Stimulated activated CD4-positive, alpha-beta T cell treated with anti-CD3 and anti-CD28 coated beads, TNF-alpha, amount 100 ng/mL, for 24 hours (primary cell): ENCODE measurements around the gene GAB2.

ENCODE experiments used
- DNase-seq, 3 experiments: peaks; one replicate each; pipeline ENCODE4 v3.0.0-alpha.2; 2020; ENCODE audit warnings: low read depth in 3 of 3

The GAB2 gene

DNA sequence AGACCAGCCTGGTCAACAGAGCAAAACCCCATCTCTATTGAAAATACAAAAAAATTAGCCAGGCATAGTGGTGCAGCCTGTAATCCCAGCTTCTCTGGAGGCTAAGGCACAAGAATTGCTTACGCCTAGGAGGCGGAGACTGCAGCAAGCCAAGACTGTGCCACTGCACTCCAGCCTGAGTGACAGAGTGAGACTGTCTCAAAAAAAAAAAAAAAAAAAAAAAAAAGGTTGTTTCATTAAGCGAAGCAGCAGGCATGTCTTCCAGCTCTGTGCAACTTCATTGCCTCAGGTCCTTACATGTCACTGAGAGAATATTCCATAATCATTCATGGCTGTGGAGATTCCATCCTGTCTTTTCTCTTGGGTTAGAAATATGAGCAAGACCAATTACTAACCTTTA is 16.9 kb downstream of the GAB2 start:
- no peak for DNase-seq

DNA sequence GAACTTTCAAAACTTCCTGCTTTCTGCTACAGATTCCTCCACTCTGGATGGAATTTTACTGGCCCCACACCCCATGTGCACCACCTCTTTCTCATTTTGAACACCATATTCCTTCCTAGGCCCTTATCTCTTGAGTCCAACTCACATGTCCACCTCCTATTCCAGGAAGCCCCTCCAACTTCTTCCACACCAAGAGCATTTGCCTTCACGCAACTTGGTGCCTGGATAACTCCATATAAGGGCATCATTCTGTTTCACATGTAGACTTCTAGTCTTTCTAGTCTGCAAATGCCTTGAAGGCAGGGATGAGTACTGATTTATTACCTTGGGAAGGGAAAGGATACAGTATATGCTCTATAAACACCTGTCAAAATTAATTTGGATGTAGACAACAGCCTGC is 17.5 kb downstream of the GAB2 start:
- DNase-seq: no peak

DNA sequence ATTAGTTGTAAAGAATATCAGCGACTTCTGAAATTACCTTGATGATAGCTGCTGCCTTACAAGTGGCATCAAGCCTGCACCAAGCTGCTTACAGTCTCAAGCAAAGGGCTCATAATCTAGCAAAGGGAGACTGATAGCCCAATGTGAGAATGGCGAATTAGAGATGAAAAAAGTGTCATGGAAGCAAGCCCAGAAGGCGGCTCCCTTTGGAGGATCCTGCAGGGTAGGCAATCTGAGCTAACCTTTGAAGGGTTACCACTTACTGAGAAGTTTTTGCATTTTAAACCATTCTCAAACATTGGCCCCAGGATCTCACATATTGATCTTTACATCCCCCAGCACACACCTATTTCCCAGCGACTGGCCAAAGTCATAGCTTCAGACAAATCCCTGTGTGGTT is 18.5 kb downstream of the GAB2 start:
- DNase-seq: no peak

DNA sequence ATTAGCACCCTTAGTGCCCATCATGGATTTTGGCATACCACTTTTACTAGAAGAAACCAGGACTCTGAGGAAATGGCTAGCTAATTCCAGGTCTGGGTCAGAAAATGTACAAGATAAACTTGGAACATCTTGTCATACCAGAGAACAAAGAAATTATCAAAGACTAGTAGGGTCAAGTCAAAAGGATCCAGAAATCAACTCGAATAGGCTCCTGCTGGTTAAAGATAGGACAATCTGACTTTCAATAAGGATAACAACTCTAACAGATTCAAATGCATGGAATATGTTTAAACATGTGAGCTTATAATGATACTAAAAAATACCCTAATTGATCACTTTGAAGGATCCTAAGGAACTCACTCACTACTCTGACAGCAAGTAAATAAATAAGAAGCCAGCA is 18.9 kb downstream of the GAB2 start:
- DNase-seq: no peak

DNA sequence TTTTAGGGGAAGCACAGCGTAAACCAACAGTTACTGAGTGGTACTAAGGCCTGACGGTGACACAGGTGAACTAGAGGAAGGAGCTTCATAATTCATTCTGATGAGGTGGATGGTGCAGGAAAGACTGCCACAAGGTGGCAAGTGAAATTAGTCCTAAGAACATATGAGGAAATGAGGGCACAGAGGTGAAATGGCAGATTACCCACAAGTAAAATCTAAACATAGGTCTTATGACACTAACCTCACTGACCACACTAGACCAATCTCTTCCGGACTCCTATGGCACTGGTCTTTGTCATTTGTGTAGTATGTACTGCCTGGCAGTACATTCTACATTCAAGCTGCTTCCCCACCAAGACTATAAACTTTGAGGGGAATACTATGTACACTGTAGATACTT is 20.2 kb downstream of the GAB2 start:
- DNase-seq: no peak

DNA sequence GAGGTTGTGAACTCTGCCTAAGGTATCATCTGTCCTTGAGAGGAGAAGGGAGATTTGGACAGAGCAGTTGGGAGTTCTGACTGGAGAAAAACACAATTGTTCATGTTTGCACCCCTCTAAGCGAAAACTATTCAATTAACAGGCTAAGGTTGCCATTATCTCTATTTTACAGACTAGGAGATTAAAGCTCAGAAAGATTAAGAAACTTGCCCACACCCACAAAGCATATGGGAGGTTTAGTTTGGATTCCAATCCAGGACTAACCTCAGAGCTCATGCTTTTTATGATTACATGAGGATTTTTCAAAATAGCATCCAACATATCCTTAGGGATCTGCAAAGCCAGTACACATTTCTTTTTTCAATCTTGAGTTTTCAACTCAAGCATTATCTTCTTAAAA is 22.0 kb downstream of the GAB2 start:
- DNase-seq: no peak

DNA sequence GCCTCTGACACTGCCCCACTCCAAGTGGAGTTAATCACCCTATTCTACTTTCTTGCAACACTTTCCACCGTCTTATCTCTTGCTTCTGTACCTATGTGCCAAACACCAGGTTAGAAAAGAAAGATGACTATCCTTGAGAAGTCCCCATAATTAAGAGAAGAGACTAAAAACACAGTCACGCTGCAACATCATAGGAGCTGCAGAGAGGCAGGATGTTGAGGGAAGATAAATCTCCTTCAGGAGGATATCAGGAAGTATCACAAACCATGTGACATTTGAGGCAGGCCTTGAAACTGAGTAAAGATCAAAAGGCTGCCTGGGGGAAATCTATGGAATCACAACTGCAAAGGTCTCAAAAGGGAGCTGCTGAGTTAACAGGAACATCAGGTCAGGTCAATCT is 24.8 kb downstream of the GAB2 start:
- no peak for DNase-seq

DNA sequence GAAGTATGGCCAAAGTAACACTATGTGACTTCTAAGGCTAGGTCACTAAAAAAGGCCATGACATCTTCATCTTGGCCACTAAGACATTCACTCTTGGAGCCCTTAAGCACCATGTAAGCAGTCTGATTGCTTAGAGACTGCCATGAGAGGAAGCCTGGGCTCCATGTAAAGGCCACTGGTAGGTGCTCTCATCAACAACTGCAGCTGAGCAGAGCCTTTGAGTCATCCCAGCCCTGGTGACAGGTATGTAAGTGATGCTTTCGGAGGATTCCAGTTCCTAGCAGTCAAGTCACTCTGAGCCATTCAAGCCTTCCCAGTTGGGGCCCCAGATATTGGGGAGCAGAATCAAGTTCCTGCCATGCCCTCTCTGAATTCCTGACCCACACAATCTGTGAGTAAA is 26.2 kb downstream of the GAB2 start:
- no peak for DNase-seq

DNA sequence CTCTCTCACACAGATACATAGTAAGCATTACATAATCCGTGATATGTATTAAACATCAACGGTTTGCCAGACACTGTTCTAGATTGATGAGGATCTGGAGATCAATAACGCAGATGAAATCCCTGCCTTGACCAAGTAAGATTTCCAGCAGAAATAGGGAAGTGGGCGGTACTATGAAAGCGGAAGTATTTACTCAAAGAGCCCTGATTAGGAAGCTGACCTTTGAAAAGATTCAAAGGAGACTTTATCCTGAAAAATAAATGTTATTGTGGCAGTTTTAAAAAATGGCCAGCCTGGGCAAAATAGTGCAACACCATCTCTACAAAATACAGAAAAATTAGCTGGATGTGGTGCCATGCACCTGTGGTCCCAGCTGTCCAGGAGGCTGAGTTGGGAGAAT is 26.8 kb downstream of the GAB2 start:
- DNase-seq: no peak

DNA sequence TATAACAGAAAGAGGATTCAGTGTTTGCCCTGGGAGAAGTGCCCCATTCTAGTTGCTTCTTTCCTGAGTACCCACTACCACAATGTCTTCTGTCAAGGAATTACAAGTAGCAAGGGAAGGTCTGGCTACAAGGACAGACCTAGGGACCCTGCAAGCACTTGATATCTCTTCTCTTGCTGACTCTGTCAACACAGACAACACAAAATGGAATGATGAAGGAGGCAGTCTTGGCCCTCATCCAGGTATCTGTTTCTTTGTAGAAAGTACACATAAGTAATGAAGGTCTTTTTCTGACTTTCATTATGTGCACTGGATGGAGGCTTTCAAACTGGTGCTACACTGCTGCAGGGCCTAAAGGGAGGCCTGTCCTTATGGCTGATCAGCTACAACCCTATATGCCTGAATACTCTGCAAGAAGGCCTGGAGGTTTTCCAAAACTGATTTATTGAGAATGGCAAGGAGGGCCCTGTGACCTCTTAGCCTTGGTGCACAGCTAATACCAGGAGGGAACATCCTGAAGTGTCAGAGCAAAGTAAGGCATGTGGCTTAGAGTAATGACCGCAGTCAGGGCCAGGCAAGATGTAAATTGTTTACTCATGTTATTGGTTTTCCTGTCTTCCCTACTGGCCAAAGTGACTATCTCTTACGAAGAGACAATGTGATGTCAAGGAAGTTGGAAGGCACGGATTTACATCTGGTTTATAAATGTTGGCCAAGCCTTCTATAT is 31.2 kb downstream of the GAB2 start:
- DNase-seq: no peak

DNA sequence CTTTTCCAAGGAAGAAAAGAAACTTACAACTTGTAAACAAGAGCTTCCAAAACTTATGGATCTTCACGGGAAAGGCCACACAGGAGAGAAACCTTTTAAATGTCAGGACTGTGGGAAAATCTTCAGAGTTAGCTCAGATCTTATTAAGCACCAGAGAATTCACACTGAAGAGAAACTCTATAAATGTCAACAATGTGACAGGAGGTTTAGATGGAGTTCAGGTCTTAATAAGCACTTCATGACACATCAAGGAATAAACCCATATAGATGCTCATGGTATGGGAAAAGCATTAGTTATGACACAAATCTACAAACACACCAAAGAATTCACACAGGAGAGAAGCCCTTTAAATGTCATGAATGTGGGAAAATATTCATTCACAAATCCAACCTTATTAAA is 32.4 kb downstream of the GAB2 start:
- DNase-seq: no peak

DNA sequence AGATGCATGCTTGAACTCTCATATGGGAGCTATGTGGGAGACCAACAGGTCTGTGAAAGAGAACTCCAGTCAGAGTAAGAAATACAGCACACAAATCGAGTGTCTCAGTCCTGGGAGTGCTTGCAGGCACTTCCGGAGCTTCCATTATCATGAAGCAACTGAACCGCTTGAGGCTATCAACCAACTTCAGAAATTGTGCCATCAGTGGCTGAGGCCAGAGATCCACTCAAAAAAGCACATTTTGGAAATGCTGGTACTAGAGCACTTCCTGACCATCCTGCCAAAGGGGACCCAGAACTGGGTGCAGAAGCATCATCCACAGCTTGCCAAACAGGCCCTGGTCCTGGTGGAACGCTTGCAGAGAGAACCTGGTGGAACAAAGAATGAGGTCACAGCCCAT is 33.4 kb downstream of the GAB2 start:
- no peak for DNase-seq

DNA sequence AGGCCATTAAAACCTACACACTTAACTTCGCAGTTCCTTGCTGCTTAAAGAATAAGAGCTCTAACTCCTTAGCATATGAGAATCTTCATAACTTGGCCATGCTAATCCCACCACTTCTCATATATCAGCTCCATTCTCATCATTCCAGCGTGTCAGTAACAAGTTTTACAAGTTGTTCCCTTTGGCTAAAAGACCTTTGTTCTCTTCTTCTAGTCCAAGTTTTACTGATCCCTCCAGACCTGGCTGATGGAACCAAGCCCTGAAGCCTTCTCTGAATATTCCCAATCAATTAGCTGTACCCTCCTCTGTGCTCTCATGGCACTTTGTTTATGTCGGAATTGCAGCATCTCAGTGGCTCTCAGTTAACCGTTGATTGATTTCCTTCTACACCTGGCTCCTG is 35.8 kb downstream of the GAB2 start:
- DNase-seq: no peak

DNA sequence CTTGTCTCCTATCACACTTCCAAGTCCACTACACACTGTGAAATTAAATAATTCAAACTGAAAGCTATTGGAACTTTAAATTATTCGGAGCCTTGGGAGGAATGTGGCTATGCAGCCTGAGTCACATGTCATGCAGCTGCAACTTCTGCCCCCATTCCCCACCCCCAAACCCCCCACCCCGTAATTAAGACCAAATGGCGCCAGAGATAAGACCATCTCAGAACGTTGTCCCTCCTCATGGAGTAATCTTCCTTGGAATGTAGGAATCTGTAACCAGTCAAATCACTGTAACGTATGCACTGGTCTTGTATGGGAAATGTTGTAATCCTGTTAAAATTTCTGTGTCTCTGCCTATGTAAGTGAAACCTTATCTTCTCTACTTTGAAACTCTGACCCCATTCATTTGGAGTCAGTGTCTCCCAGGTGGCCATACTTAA is 37.0 kb downstream of the GAB2 start:
- no peak for DNase-seq

DNA sequence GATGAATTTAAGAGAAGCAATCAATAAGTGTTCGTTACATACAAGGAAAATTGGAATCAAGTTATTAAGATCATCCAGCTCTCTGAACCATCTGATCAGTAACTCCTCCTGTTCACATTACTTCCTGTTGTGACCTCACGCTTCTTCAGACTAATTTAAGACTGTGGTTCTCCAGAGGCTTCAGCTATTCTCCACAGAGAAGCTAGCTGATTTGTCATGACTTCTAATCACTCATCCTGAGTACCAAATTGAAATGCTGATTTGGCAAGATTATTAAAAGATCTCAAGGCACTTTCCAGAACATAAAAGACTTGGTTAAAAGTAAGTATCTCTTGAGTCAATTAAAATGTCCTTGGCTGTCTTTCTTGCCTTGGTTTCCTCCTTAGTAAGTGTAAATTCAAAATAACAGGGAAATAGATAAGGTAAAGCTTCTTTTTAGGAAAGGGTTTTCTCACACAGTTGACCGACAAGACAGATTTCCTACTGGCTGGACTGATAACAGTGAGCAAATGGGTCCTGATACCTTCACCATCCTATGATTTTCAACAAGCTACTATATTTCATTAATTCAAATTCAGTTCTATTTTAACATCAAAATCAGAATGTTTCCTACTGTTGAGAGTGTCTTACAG is 38.5 kb downstream of the GAB2 start:
- no peak for DNase-seq

DNA sequence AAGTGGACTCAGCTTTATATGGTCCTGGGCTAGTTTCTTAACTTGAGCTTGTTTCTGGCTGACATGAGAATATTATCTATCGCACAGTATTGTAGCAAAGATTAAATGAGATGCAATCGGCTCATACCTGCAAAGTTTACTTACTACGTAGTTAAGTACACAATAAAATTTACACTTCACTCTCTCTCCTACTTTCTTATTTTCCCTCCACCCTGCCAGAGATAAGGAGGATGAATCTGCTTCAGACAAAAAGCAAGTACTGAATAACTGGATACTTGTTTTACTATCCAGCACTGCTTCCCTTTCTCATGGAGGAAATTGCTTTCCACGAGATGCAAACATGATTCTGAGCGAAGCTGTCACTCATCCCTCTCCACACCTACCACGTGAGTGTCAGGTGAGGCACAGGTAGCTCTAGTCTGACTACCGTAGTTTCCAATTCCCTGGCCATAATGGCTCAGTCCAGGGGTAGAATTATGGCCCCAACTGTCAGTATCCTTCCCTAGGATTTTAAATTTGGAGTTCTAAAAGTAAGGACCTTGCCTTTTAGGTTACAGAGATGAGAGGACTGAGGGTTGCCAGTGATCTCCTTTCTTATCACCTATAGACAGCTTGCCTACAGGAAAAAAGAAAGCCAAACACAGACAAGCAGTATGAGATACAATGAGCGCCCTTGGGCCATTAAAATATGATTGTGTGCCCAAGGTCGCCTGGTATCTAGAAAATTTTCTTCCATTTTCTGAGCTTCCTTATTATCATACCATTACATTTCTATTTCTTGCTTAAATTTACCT is 39.8 kb downstream of the GAB2 start:
- no peak for DNase-seq

DNA sequence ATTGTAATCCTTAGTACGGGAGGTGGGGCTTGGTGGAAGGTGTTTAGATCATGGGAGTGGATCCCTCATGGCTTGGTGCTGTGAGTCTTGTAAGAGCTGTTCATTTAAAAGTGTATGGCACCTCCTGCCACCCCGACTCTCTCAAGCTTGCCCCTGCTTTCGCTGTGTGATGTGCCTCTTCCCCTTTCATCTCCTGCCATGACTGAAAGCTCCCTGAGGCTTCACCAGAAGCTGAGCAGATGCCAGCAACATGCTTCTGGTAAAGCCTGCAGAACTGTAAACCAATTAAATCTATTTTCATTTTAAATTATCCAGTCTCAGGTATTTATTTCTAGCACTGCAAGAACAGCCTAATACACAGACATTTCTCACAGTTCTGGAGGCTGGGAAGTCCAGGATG is 40.8 kb downstream of the GAB2 start:
- DNase-seq: no peak

DNA sequence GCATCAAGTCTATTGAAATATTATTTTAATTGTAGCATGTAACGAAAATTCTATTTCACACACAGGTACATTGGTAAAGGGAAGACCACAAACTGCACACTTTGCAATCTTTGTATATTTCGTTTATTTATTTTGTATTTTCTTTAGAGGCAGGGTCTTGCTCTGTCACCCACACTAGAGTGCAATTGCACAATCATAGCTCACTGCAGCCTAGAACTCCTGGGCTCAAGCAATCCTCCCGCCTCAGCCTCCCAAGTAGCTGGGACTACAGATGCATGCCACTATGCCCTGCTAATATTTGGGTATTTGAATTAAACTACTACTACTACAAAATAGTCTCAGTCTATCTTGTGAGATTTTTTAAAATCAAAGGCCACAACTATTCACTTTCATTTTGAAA is 42.7 kb downstream of the GAB2 start:
- no peak for DNase-seq

DNA sequence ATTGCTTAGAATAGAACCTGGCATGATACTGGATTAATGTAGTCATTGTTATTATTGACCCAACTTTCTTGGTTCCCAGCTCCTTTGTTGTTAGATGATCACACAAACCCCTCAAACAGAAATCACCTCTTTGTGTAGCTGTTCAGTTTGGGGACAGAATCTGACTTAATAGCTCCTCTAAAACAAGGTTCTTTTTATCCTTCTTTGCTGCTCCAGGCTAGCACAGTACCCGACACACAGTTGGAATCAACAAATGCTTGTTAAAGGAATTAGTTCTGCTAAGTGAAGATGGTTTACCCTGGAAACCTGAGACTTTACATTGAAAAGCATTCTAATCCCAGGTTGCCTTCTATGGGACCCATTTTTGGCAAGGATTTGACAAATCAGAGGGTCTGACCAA is 43.9 kb downstream of the GAB2 start:
- DNase-seq: no peak

DNA sequence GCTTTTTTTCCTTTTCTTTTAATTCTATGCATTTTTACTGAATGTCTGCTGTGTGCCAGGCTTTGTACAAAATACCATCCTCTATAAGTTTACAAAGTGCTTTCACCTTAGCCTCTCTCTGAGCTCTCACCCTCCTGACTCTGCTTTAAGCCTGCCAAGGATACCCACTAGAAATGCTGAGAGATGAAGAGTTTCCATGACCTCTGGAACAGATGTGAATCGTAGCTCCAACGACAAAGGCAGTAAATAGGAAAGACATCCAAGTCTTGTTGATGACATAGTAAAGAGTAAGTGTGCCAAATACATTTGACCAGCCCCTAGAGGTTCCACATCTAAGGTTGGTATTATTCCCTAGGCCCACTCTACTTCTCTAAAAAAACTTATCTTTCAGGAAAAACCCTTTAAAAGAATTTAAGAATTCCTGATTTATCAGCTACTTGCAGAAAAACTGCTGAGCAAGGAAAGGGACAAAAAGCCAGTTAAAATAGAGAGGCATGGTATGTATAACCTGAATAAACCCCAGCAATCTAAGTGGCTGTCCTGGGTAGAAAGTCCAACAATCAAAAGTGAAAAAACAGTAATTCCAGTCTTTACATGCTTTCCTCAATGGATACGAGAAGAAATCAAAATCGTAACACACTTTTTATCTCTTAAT is 45.4 kb downstream of the GAB2 start:
- DNase-seq: no peak

DNA sequence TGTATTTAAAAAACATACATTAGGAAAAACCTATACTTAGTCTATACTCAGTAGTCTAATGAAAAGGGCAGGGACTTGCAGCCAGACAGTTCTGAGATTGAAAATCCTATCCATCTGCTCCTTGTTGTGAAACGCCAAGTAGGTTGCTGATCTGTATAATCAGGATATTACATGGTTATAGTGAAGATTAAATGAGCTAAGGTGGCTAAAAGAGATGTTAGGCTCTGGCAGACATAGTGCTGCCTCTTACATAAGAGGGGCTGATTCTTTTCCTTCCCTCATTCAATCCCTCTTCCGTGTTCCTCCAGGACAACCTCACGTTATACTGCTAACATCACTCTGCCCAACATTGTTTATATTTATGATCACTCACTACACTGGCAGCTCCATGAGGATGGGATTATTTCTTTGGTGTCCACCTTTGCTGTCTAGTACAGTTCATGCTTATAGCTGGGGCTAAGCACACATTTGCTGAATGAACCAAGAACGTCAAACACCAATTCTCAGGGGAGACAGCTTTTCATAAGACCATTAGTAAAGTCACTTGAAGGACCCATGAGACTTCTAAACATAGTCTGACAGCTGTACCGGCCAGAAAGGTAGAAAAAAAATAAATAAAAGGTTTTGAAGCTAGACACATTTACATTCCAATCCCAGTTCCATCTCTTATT is 46.3 kb downstream of the GAB2 start:
- DNase-seq: no peak
